GM18511 (cell line): ENCODE data around the gene C10orf105.

ENCODE experiments used
- ATAC-seq: cut with Tn5 transposase; IDR thresholded peaks from one replicate; pipeline ENCODE4 v1.9.1; 2021; ENCODE audit warnings: mild to moderate bottlenecking, moderate library complexity; ENCODE audit not compliant: unreplicated experiment

C10orf105 gene

GRCh38 chr10:71737834-71738197, 18.2 kb upstream of the C10orf105 start:
- ATAC-seq: no peak

GRCh38 chr10:71737001-71737833, 17.6 kb upstream of the C10orf105 start:
- no peak for ATAC-seq

GRCh38 chr10:71736570-71736952, 17.0 kb upstream of the C10orf105 start:
- no peak for ATAC-seq

- no peak for ATAC-seq
Observed at GRCh38 chr10:71735709-71736569, 16.4 kb upstream of the C10orf105 start.

GRCh38 chr10:71734797-71735196, 15.2 kb upstream of the C10orf105 start:
- no peak for ATAC-seq

- no peak for ATAC-seq
Observed at GRCh38 chr10:71731791-71732190, 12.2 kb upstream of the C10orf105 start.

GRCh38 chr10:71729161-71729636, 9.6 kb upstream of the C10orf105 start:
- no peak for ATAC-seq

GRCh38 chr10:71727738-71728737, 8.5 kb upstream of the C10orf105 start:
- ATAC-seq: peak; percentile 66

- ATAC-seq: peak; percentile 58
Observed at GRCh38 chr10:71727105-71727737, 7.6 kb upstream of the C10orf105 start.

GRCh38 chr10:71726580-71727104, 7.1 kb upstream of the C10orf105 start:
- ATAC-seq: no peak

GRCh38 chr10:71725998-71726579, 6.5 kb upstream of the C10orf105 start:
- no peak for ATAC-seq

GRCh38 chr10:71725249-71725648, 5.7 kb upstream of the C10orf105 start:
- ATAC-seq: no peak

- ATAC-seq: no peak
Observed at GRCh38 chr10:71724539-71724938, 5.0 kb upstream of the C10orf105 start.

- no peak for ATAC-seq
Observed at GRCh38 chr10:71723311-71723710, 3.7 kb upstream of the C10orf105 start.

- ATAC-seq: no peak
Observed at GRCh38 chr10:71722849-71723248, 3.3 kb upstream of the C10orf105 start.

- no peak for ATAC-seq
Observed at GRCh38 chr10:71721313-71721712, 1.7 kb upstream of the C10orf105 start.

GRCh38 chr10:71720288-71720687, 710 bp upstream of the C10orf105 start:
- no peak for ATAC-seq

GRCh38 chr10:71719042-71719441, 536 bp downstream of the C10orf105 start:
- ATAC-seq: no peak

GRCh38 chr10:71718165-71718698, 1.3 kb downstream of the C10orf105 start:
- ATAC-seq: no peak
